Lower lobe of right lung (tissue), 2 donors: Measurements from ENCODE around the gene EEF2. TPM values are rescaled to one million over a fixed set of nuclear protein-coding genes. Genes with fewer than 3 reads are reported as not detected.
A peak's percentile ranks its signal among the peaks of the same experiment; 100 is the strongest.

ENCODE experiments used
- ATAC-seq, 2 donors: fragments of 200-7000 bp; cut with Tn5 transposase; one replicate each; pipeline ENCODE4 v1.9.1; 2020 to 2022; ENCODE audit warnings: mild to moderate bottlenecking in 2 of 2, moderate library complexity in 2 of 2
- DNase-seq: peaks from one replicate; pipeline ENCODE4 v3.0.0-alpha.2; 2020
- H3K27ac ChIP-seq: fragments of 200-600 bp; one replicate; pipeline ENCODE4 v1.8.0; 2022
- H3K27me3 ChIP-seq: fragments of 200-600 bp; one replicate; pipeline ENCODE4 v1.8.0; 2022; ENCODE audit warnings: low read depth
- H3K36me3 ChIP-seq: fragments of 200-600 bp; one replicate; pipeline ENCODE4 v1.8.0; 2022; ENCODE audit warnings: mild to moderate bottlenecking
- H3K4me1 ChIP-seq: fragments of 200-600 bp; one replicate; pipeline ENCODE4 v1.8.0; 2022
- H3K4me3 ChIP-seq: fragments of 200-600 bp; one replicate; pipeline ENCODE4 v1.8.0; 2022; ENCODE audit warnings: mild to moderate bottlenecking
- H3K9me3 ChIP-seq: fragments of 200-600 bp; one replicate; pipeline ENCODE4 v1.8.0; 2022
- intact Hi-C: fragments of 100-400 bp; cut with DNase I; formaldehyde crosslinking; loops from one replicate; pipeline ENCODE4 v1.11.0; 2022
- total RNA-seq: library from RNA; stranded (reverse); fragmentation: NEBNext Ultra II Directional; extraction: Animal tissue kit (Norgen Biotek cat#: 25700); gene quantifications from one replicate; pipeline ENCODE4 v1.2.1, GENCODE V29; 2021
- TF ChIP-seq, protein P1 (sequence below): fragments of 200-600 bp; IDR thresholded peaks from one replicate; pipeline ENCODE4 v1.8.0; 2022; ENCODE audit warnings: antibody characterized with exemption, mild to moderate bottlenecking
- donor health status: DM: no; HTN: yes; CAD: no; lungs with severe emphysema.

The EEF2 gene
- total RNA-seq, 1 donor from 2014 or later, result 1,984 TPM

GRCh38 chr19:4027146-4027545 is 41.9 kb upstream of the EEF2 start:
- Histone ChIP-seq H3K36me3 (peaks cover 54% of the 10 kb centered on the region), H3K27ac (no peak overlapping the region), H3K4me3 (no peak overlapping the region), H3K9me3 (no peaks in the 10 kb centered on the region), H3K4me1 (peaks cover 6% of the 10 kb centered on the region), H3K27me3 (no peaks in the 10 kb centered on the region)
- no peak for ATAC-seq
- intact Hi-C loops, result no loop called here
- no peak for DNase-seq
- TF ChIP-seq, protein P1, sequence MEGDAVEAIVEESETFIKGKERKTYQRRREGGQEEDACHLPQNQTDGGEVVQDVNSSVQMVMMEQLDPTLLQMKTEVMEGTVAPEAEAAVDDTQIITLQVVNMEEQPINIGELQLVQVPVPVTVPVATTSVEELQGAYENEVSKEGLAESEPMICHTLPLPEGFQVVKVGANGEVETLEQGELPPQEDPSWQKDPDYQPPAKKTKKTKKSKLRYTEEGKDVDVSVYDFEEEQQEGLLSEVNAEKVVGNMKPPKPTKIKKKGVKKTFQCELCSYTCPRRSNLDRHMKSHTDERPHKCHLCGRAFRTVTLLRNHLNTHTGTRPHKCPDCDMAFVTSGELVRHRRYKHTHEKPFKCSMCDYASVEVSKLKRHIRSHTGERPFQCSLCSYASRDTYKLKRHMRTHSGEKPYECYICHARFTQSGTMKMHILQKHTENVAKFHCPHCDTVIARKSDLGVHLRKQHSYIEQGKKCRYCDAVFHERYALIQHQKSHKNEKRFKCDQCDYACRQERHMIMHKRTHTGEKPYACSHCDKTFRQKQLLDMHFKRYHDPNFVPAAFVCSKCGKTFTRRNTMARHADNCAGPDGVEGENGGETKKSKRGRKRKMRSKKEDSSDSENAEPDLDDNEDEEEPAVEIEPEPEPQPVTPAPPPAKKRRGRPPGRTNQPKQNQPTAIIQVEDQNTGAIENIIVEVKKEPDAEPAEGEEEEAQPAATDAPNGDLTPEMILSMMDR, result no peak

DNA sequence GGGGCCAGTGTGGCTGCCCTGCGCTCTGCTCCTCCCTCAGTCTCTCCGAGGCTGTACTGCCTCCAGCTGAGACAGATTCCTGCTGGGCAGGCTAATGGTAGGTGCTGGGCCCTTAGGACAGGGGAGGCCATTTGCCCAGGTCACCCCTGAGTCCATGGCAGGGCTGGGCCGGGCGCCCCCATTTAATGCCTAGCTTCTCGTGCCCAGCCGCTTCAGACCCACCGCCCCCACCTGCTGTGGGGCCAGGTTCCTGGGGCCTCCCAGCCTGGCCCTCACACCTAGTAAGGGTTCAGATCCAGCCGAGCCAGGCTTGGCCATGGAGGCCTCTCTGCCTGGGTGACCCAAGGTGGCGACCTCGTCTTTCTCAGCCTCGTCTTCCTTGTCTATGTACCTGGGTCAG is 40.1 kb upstream of the EEF2 start:
- Histone ChIP-seq H3K27ac (no peak overlapping the region), H3K27me3 (no peaks in the 10 kb centered on the region), H3K4me3 (no peak overlapping the region), H3K9me3 (no peaks in the 10 kb centered on the region), H3K36me3 (peaks cover 42% of the 10 kb centered on the region), H3K4me1 (peaks cover 6% of the 10 kb centered on the region)
- DNase-seq (no peak), ATAC-seq (no peak)
- TF ChIP-seq, protein P1, result no peak
- intact Hi-C loops, result no loop called here

DNA sequence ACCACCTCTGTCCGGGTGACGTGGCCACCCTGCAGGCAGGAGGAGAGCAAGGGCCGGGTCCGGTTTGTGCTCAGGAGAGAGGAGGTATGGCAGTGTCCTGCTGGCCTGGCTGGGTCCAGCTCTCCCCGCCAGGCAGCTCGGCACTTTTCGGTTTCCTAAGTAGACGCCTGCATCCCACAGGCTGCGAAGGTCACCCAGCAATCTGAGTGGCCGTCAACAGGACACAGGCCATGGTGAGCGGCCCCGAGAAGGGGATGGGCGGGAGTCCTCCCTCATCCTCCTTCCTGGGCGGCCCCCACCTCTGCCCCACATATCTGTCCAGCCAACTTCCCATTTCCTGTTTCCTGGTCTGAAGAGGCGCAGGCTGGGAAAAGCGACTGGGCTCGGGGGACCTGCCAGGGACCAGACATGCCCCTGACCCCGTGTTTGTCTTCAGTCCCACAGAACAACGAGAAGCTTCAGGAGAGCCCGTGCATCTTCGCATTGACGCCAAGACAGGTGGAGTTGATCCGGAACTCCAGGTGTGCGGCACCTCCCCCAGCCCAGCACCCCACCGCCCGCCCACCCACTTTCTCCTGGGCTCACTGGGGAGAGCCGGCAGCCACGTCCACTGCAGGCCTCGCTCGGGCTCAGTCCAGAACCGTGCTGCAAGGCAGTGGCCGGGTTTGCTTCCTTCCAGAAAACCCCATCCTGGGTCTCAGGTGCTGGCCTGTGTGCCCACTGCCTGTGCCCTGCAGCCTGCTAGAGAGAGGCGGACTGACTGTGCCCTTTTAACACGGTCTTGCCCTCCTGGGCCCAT is 38.5 kb upstream of the EEF2 start:
- DNase-seq, result peak; percentile 46
- H3K36me3 ChIP-seq, result peaks cover 29% of the 10 kb centered on the region
- peak; percentile 6 to 12 for ATAC-seq
- no peak overlapping the region for H3K4me3 ChIP-seq
- TF ChIP-seq, protein P1, result no peak
- peaks cover 6% of the 10 kb centered on the region for H3K4me1 ChIP-seq
- intact Hi-C loops, result no loop called here
- H3K9me3 ChIP-seq, result no peaks in the 10 kb centered on the region
- no peaks in the 10 kb centered on the region for H3K27me3 ChIP-seq
- peak overlapping the region; percentile 24 for H3K27ac ChIP-seq

- peaks cover 18% of the 10 kb centered on the region for H3K4me1 ChIP-seq
- no peaks in the 10 kb centered on the region for H3K27me3 ChIP-seq
- peaks cover 42% of the 10 kb centered on the region for H3K36me3 ChIP-seq
- DNase-seq (no peak), ATAC-seq (no peak)
- intact Hi-C loops, result no loop called here
- no peaks in the 10 kb centered on the region for H3K9me3 ChIP-seq
- TF ChIP-seq, protein P1, result no peak
- no peak overlapping the region for H3K27ac ChIP-seq
- no peak overlapping the region for H3K4me3 ChIP-seq
Observed at GRCh38 chr19:4019578-4019977, 34.3 kb upstream of the EEF2 start.

- no peak for ATAC-seq
- intact Hi-C loops, result no loop called here
- no peak for DNase-seq
- Histone ChIP-seq H3K4me3 (no peak overlapping the region), H3K4me1 (peaks cover 18% of the 10 kb centered on the region), H3K27ac (no peak overlapping the region), H3K36me3 (peaks cover 42% of the 10 kb centered on the region), H3K27me3 (no peaks in the 10 kb centered on the region), H3K9me3 (no peaks in the 10 kb centered on the region)
- TF ChIP-seq, protein P1, result no peak
Observed at GRCh38 chr19:4018775-4019504, 33.7 kb upstream of the EEF2 start.
